IPS-18c (cell line): Measurements from ENCODE around the gene SLCO4A1.
"Not testable (repeated sequence)": the region's sequence is repeated elsewhere in the genome, so short reads cannot be mapped to it uniquely, and the experiment has no call there.

ENCODE experiments used
- H3K4me3 ChIP-seq: 2 replicates; pipeline ENCODE4 v1.7.0; 2013; ENCODE audit warnings: low read depth, mild to moderate bottlenecking, low read length, moderate library complexity; ENCODE audit not compliant: insufficient read depth
- H3K9me3 ChIP-seq: one replicate; pipeline ENCODE4 v1.6.1; 2013; ENCODE audit warnings: mild to moderate bottlenecking, low read length, moderate library complexity; ENCODE audit not compliant: control insufficient read depth, insufficient read depth

The SLCO4A1 gene

GRCh38 chr20:62678553-62678952 is 36.2 kb downstream of the SLCO4A1 start:
- no peaks in the 10 kb centered on the region for H3K9me3 ChIP-seq
- H3K4me3 ChIP-seq = no peak overlapping the region

GRCh38 chr20:62679978-62680589 is 37.8 kb downstream of the SLCO4A1 start:
- Histone ChIP-seq H3K9me3 (no peaks in the 10 kb centered on the region), H3K4me3 (no peak overlapping the region)

DNA sequence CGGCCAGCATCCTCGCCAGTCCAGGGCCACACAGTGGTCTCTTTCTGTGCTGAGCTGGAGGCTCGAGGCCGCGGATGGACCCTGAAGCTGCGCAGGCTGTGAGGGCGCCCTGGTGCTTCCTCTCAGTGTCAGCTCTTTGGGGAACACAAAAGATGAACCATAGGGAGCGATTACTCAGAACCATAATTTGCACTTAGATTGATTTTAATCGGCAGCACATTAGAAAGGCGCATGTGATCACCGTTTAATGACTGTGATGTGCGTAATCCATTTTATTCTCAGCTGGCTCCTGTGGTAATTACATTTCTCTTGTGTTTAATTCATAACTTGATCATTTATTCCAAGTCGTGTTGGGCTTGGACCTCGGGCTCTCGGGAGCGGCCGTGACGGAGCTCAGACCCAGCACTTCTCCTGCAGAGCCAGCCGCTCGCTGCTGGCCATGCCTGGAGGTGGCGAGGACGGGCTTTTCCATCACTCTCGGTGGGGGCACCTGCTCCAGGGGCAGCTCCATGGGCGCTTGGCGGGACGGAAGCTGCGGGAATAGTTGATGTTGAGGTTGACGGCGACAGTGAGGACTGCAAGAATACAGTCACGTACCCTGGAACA is 40.7 kb downstream of the SLCO4A1 start:
- H3K4me3 ChIP-seq = no peak overlapping the region
- no peaks in the 10 kb centered on the region for H3K9me3 ChIP-seq

DNA sequence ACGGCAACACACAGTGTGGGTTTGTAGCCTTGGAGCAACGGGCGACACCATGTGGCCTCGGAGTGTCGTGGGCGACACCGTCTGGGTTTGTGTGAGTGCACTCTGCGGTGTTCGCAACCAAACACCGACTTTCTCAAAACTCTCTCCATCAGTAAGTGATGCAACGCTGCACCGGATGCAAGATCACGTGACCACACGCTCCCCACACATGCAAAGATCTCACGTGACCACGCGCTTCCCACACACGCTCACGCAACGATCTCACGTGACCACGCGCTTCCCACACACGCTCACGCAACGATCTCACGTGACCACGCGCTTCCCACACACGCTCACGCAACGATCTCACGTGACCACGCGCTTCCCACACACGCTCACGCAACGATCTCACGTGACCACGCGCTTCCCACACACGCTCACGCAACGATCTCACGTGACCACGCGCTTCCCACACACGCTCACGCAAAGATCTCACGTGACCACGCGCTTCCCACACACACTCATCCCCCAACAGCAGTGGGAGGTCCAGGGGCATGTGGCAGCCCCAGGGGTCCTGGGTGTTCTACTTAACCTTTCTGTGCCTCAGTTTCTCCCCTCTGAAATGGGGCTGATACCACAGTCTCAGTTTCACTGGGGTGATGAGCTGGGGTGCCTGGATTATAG is 41.5 kb downstream of the SLCO4A1 start:
- H3K9me3 ChIP-seq = not testable (repeated sequence)

DNA sequence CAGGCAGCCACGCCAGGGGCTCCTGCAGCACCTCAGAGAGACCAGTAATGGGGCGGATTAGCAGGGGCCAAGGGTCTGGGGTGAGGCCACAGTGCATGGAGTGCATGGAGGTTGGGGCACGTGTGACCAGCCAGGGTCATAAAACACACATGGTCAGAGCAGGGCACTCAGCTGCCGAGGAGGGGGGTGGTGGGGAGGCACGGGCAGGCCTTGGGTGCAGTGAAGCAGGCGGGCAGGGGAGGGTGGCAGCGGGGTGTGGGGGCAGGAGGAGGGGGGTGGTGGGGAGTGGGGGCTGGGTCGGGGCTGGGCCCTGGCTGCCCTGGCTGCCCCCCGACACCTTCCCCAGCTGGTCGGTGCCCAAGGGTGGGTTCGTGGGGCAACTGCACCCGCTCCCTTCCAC is 42.7 kb downstream of the SLCO4A1 start:
- no peaks in the 10 kb centered on the region for H3K9me3 ChIP-seq
- no peak overlapping the region for H3K4me3 ChIP-seq

More for the DNA sequence above, 41.5 kb downstream of the SLCO4A1 start:
- not testable (repeated sequence) for H3K4me3 ChIP-seq

- H3K4me3 ChIP-seq = no peak overlapping the region
- no peaks in the 10 kb centered on the region for H3K9me3 ChIP-seq
Observed at GRCh38 chr20:62685781-62686555, 43.7 kb downstream of the SLCO4A1 start.

- H3K4me3 ChIP-seq = no peak overlapping the region
- H3K9me3 ChIP-seq = no peaks in the 10 kb centered on the region
Observed at GRCh38 chr20:62686869-62687830, 44.8 kb downstream of the SLCO4A1 start.

GRCh38 chr20:62688083-62688482 is 45.8 kb downstream of the SLCO4A1 start:
- H3K4me3 ChIP-seq = no peak overlapping the region
- no peaks in the 10 kb centered on the region for H3K9me3 ChIP-seq

DNA sequence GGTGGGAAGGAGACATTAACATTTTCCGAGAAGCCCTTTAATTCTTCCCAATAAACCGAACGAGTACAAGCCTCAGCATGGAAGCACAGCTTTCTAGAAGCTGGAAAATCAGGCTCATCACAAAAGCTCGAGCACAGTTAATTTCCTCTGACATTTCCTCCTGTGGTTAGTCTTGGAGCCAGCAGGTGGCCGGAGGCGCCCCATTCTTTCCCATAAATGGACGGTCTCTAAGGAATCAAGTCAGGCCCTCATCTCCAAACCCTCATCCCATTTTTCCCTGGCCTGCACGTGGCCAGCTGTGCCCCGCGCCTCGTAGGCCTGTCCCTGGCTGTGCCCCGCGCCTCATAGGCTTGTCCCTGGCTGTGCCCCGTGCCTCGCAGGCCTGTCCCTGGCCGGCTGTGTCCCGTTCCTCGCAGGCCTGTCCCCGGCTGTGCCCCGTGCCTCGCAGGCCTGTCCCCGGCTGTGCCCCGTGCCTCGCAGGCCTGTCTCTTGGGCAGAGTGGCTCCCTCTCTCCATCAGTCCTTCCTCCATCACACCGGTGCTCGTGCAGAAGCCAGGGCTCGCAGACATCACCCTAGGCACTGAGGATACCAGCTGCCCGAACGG is 46.7 kb downstream of the SLCO4A1 start:
- Histone ChIP-seq H3K9me3 (no peaks in the 10 kb centered on the region), H3K4me3 (no peak overlapping the region)

DNA sequence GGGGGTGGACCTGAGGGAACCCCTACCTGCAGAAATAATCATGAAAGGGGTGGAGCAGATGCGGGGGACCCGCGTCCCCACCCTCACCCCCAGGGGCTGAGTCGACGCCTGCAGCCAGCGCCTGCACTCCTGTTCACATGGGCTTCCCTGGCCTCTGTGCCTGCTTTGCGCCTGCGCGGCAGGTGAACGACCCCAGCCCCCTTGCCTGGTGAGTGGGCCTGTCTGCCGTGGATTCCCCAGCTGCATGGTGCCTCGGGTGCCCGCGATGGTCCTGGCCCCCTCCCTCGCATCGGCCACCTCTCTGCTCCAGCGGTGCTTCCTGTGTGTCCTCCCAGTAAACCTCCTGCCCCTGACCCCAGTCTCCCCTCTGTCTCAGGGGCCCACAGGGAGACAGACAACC is 47.6 kb downstream of the SLCO4A1 start:
- Histone ChIP-seq H3K9me3 (no peaks in the 10 kb centered on the region), H3K4me3 (no peak overlapping the region)

- no peak overlapping the region for H3K4me3 ChIP-seq
Observed at GRCh38 chr20:62690261-62690820, 48.0 kb downstream of the SLCO4A1 start.

GRCh38 chr20:62691487-62691886 is 49.2 kb downstream of the SLCO4A1 start:
- no peaks in the 10 kb centered on the region for H3K9me3 ChIP-seq
- no peak overlapping the region for H3K4me3 ChIP-seq

More at GRCh38 chr20:62690261-62690820, 48.0 kb downstream of the SLCO4A1 start:
- no peaks in the 10 kb centered on the region for H3K9me3 ChIP-seq

- Histone ChIP-seq H3K9me3 (no peaks in the 10 kb centered on the region), H3K4me3 (no peak overlapping the region)
Observed at GRCh38 chr20:62692176-62692575, 49.9 kb downstream of the SLCO4A1 start.

GRCh38 chr20:62692801-62693523 is 50.7 kb downstream of the SLCO4A1 start:
- H3K9me3 ChIP-seq = no peaks in the 10 kb centered on the region

DNA sequence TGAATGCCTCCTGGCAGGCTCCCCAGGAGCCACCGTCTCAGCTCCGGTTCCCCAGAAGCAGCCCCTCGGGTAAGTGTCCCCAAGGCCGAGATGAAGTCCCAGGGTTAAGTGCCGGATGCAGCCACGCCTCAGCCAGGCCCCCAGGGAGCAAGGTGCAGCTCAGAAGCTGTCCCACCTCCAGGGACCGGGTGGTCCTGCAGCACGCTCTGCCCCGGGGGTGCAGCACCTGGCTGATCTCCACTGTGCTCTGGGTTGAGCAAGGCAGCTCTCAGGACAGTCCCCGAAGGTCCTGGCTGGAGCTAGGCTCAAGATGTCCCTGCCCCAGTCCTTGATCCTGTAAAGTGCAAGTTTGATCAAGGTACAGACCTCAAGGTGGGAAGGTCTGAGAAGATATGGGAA is 51.2 kb downstream of the SLCO4A1 start:
- Histone ChIP-seq H3K4me3 (no peak overlapping the region), H3K9me3 (no peaks in the 10 kb centered on the region)

More at GRCh38 chr20:62692801-62693523, 50.7 kb downstream of the SLCO4A1 start:
- H3K4me3 ChIP-seq = no peak overlapping the region

- Histone ChIP-seq H3K9me3 (no peaks in the 10 kb centered on the region), H3K4me3 (no peak overlapping the region)
Observed at GRCh38 chr20:62694106-62694505, 51.8 kb downstream of the SLCO4A1 start.
